HG03060 (cell line): ENCODE measurements around the gene PNLIPRP2.

Source experiments
- ATAC-seq: cut with Tn5 transposase; IDR thresholded peaks from one replicate; pipeline ENCODE4 v1.9.1; 2021; ENCODE audit warnings: low read depth, moderate number of reproducible peaks; ENCODE audit not compliant: unreplicated experiment

Gene PNLIPRP2

DNA sequence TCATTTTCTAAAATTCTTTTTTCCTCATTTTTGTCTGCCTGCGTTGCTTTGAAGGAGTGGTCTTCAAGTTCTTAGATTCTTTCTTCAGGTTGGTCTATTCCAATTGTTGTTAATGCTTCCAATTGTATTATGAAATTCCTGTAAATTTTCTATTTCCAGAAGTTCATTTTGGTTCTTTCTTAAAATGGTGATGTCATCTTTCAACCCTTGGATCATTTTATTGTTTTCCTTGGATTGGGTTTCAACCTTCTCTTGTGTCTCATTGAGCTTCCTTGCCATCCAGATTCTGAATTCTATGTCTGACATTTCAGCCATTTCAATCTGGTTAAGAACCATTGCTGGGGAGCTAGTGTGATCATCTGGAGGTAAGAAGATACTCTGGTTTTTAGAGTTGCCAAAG lies 33.1 kb downstream of the PNLIPRP2 start:
- ATAC-seq, result no peak

DNA sequence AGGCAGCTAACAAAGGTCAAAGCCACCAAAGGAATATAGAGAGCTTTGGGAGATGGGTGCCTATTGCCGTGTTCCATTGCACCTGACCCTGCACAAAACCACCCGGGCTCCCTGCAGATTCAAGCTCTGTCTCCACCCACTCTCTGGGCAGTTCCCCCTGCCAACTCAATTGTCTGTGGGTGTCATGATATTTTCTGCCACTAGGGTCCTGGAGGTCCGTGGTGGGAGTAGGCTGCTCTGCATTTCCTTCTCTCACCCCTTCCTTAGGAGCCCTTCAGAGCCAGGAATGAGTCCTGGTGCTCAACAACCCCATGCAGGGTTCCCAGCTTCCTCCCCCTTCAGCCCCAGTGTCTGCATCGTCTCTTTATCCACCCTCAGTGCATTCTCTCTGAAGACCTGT lies 34.1 kb downstream of the PNLIPRP2 start:
- no peak for ATAC-seq

DNA sequence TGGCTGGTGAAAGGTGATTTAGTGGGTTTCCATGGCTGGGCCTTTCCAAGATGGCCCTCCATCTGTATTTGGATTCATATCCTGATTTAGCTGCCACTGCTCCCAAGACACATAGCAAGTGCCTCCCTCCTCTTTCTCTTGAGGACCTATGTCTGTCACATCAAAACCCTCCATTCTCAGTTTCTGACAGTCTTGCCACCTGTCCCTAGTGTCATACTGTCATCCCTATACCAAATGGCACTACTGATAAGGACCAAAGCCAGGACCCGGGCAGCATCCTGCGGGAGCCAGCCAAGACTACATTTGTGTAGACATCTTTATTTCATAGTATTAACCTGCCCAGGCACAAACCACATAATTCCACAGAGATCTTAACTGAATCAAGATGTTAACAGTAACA lies 34.8 kb downstream of the PNLIPRP2 start:
- ATAC-seq, result no peak

- ATAC-seq, result no peak
These were observed 35.3 kb downstream of the PNLIPRP2 start for GRCh38 chr10:116656044-116656443.

DNA sequence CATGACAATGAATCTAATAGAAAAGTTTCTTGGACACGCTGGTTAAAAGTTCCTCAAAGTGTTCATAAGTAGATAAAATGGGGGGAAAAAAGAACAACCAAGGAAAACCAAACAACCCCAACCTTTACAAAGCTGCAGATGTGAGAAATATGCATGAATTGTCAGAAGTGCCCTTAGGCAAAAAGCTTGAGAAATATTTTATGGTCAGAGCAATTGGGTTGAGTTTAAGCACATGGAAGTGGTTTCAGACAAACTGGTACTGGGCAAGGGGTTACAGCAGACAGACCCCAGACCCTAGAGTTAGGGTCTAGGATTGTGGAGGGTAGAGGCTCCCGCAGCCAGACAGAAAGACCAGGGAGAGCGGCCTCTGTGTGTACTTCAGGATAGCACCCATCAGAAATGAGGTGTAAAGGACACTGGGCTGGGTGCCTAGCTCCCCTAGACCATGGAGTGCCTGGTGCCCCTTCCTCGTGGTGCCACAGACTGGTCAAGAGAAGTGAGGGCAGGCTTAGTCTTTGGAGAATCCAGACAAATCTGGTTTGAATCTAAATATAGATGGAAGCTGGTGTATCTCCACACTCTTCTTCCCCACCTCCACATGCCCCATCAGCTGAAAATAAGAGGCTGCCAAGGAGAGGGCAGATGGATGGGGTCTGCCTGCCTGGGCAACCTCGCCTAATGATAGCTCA lies 37.3 kb downstream of the PNLIPRP2 start:
- ATAC-seq, result no peak

DNA sequence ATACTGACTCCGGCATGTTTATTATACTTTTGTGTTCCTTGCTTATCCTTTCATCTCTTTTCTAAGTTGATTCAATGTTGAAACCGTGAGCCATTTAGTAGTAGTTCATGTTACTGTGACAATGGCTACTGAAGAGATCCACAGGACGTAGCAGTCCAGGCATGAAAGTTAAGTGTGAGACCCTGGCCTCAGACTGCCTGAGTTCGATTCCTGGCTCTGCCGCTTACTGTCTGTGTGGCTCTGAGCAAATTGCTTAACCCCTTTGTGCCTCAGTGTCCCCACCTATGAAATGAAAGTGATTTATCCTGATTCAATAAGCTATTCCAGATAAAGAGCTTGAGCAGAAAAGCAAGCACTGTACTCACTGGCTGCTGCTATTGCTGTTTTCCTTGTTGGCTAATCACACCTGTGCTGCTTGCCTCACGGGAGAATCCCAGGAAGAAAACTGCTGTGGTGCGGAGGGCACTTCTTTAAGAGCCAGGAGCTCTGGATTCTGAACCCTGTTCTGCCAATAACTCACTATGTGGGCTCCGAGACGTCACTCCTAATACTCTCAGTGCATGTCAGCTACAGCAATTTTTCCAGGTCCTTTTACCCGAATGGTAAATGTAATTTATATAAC lies 38.4 kb downstream of the PNLIPRP2 start:
- ATAC-seq, result no peak

GRCh38 chr10:116660860-116661259 lies 40.1 kb downstream of the PNLIPRP2 start:
- ATAC-seq, result no peak

GRCh38 chr10:116663342-116663741 lies 42.6 kb downstream of the PNLIPRP2 start:
- no peak for ATAC-seq

- ATAC-seq, result no peak
These were observed 43.9 kb downstream of the PNLIPRP2 start for GRCh38 chr10:116664631-116665030.

DNA sequence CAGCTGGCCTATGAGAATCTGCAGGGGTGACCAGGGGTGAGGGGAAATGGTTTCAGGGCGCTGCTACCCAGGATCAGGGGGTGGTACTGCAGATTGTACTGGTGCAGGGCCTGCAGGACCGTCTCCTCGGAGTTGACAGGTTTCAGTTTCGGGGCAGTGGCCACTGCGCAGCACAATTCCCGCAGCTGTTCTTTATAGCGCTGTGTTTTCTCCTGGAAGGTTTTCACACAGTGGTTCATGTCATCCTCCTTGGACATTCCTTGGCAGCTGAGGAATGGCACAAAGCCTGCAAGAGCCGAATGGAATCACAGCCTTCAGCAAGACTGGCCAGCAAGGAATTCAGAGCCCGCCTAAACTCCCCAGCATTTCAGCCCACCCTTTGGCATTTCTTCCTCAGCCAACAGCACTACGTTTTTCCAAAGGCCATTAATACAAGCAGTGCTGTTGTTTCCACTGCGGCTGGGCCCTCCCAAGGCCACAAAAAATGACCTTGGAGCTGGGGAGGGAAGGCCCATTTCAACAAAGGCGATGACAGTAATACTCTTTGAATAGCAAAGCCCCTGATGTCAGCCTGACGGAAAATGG lies 44.9 kb downstream of the PNLIPRP2 start:
- ATAC-seq, result no peak

- no peak for ATAC-seq
These were observed 46.7 kb downstream of the PNLIPRP2 start for GRCh38 chr10:116667484-116667883.

- ATAC-seq, result no peak
These were observed 47.3 kb downstream of the PNLIPRP2 start for GRCh38 chr10:116668018-116668417.

- ATAC-seq, result no peak
These were observed 47.7 kb downstream of the PNLIPRP2 start for GRCh38 chr10:116668446-116668845.

- no peak for ATAC-seq
These were observed 48.3 kb downstream of the PNLIPRP2 start for GRCh38 chr10:116669080-116669479.

DNA sequence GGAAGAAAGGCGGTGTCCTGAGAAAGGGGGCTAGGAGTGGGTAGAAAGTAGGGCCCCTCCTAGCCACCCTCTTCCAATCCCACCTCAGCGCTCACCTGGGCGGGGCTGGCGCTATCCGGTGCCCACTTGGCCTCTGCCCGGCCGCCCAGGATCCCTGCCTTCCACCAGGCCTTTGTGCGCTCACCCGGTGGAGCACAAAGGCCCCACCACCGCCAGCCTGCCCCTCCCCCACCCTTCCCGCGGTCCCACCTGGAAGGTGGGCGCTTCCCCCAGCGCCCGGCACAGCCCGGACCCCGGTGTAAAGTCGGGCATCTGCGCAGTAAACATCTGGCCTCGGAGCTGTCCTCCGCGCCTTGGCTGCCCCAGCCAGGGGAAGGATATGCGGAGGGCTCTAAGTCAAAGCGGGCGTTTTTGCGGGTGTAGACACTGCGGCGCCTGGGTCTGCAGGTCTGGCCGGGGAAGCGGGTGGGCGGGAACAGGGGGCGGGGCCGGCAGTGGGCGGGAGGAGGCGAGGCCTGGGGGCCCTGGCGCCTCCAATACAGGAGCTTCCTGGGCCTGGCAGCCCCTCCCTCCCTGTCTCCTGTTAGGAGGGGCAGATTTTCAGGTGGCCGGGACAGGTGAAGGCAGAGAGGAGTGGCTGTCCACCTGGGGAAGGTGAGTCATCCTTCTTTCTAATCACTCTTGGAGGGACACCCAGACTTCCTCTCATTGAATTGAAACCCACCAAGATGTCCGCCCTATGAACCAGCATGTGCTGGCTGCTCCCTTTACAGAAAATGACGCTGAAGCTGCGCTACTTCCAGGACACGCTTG lies 49.3 kb downstream of the PNLIPRP2 start:
- no peak for ATAC-seq

- no peak for ATAC-seq
These were observed 50.0 kb downstream of the PNLIPRP2 start for GRCh38 chr10:116670706-116671105.

GRCh38 chr10:116671274-116671926 lies 50.6 kb downstream of the PNLIPRP2 start:
- no peak for ATAC-seq

DNA sequence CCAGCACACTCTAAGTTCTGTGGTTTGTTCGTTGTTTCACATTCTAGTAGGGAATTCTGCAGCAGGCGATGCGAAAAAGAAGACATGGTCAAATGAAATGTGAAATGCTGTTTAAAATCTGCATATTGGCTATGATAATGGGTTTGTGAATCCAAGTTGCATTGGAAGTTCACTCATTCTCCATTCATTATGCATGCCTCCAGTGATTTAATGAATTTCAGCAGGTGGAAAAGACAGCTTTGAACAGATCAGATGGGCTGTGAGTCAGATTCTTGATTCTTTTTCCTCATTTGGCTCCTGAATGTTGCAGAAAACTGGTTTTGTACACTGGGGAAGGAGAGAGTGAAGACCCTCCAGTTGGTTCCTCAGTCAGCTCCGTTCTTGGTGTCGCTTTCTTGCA lies 52.1 kb downstream of the PNLIPRP2 start:
- no peak for ATAC-seq

GRCh38 chr10:116673866-116674265 lies 53.1 kb downstream of the PNLIPRP2 start:
- ATAC-seq, result no peak

DNA sequence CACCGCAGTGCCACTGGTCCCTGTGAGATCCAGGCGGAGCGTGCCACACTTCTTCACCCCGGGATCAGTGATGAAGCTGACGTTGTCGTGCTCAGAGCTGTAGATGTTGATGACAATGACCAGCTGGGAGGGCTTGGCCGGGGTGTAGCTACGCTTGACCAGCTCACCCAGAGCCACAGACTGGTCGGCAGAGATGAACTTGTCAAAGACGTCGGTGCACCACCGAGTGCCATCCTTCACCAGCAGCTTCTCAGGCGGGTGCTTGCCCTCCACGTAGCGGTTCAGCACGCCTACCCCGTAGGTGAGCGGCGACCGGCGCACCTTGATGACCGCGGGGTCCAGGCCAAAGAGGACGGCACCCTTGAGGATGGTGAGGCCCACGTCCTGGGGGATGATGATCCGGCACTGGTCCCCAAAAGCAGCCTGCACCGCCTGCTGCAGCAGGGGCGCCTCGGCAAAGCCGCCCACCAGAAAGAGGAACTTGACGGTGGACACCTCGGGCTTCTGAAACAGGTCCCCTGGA lies 54.2 kb downstream of the PNLIPRP2 start:
- ATAC-seq, result no peak
